ENCODE results near the gene CD24.

Gene CD24

GRCh38 chr6:106981926-106982325 is 7.4 kb upstream of the CD24 start:
- TF ChIP-seq ZC3H10 (CRISPR knock-in tag; IDR thresholded peaks at IDR 0.05) (no peak), PPARA (CRISPR knock-in tag; IDR thresholded peaks at IDR 0.05; ENCODE audit: borderline replicate concordance) (no peak)
- ATAC-seq: peak; percentile 74

GRCh38 chr6:106980926-106981325 is 6.4 kb upstream of the CD24 start:
- ATAC-seq: no peak
- TF ChIP-seq, protein P1, sequence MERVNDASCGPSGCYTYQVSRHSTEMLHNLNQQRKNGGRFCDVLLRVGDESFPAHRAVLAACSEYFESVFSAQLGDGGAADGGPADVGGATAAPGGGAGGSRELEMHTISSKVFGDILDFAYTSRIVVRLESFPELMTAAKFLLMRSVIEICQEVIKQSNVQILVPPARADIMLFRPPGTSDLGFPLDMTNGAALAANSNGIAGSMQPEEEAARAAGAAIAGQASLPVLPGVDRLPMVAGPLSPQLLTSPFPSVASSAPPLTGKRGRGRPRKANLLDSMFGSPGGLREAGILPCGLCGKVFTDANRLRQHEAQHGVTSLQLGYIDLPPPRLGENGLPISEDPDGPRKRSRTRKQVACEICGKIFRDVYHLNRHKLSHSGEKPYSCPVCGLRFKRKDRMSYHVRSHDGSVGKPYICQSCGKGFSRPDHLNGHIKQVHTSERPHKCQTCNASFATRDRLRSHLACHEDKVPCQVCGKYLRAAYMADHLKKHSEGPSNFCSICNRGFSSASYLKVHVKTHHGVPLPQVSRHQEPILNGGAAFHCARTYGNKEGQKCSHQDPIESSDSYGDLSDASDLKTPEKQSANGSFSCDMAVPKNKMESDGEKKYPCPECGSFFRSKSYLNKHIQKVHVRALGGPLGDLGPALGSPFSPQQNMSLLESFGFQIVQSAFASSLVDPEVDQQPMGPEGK (CRISPR knock-in tag; IDR thresholded peaks at IDR 0.05; ENCODE audit: borderline replicate concordance): no peak
- TF ChIP-seq ZNF70 (CRISPR knock-in tag; IDR thresholded peaks at IDR 0.05): no peak
- TF ChIP-seq ZFP30 (CRISPR knock-in tag; IDR thresholded peaks at IDR 0.05): no peak
- TF ChIP-seq, protein P2, sequence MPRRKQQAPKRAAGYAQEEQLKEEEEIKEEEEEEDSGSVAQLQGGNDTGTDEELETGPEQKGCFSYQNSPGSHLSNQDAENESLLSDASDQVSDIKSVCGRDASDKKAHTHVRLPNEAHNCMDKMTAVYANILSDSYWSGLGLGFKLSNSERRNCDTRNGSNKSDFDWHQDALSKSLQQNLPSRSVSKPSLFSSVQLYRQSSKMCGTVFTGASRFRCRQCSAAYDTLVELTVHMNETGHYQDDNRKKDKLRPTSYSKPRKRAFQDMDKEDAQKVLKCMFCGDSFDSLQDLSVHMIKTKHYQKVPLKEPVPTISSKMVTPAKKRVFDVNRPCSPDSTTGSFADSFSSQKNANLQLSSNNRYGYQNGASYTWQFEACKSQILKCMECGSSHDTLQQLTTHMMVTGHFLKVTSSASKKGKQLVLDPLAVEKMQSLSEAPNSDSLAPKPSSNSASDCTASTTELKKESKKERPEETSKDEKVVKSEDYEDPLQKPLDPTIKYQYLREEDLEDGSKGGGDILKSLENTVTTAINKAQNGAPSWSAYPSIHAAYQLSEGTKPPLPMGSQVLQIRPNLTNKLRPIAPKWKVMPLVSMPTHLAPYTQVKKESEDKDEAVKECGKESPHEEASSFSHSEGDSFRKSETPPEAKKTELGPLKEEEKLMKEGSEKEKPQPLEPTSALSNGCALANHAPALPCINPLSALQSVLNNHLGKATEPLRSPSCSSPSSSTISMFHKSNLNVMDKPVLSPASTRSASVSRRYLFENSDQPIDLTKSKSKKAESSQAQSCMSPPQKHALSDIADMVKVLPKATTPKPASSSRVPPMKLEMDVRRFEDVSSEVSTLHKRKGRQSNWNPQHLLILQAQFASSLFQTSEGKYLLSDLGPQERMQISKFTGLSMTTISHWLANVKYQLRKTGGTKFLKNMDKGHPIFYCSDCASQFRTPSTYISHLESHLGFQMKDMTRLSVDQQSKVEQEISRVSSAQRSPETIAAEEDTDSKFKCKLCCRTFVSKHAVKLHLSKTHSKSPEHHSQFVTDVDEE (CRISPR knock-in tag; IDR thresholded peaks at IDR 0.05): no peak
- no peak for TF ChIP-seq ZFP3 (CRISPR knock-in tag; IDR thresholded peaks at IDR 0.05)
- no peak for TF ChIP-seq RARB (CRISPR knock-in tag; IDR thresholded peaks at IDR 0.05)
- TF ChIP-seq, protein P3, sequence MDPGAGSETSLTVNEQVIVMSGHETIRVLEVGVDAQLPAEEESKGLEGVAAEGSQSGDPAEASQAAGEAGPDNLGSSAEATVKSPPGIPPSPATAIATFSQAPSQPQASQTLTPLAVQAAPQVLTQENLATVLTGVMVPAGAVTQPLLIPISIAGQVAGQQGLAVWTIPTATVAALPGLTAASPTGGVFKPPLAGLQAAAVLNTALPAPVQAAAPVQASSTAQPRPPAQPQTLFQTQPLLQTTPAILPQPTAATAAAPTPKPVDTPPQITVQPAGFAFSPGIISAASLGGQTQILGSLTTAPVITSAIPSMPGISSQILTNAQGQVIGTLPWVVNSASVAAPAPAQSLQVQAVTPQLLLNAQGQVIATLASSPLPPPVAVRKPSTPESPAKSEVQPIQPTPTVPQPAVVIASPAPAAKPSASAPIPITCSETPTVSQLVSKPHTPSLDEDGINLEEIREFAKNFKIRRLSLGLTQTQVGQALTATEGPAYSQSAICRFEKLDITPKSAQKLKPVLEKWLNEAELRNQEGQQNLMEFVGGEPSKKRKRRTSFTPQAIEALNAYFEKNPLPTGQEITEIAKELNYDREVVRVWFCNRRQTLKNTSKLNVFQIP (CRISPR knock-in tag; IDR thresholded peaks at IDR 0.05; ENCODE audit: borderline replicate concordance, low read depth): no peak
- TF ChIP-seq BACH2 (CRISPR knock-in tag; IDR thresholded peaks at IDR 0.05; ENCODE audit: borderline replicate concordance): no peak
- TF ChIP-seq TOX (CRISPR knock-in tag; IDR thresholded peaks at IDR 0.05; ENCODE audit: borderline replicate concordance): no peak
- TF ChIP-seq PPARA (CRISPR knock-in tag; IDR thresholded peaks at IDR 0.05; ENCODE audit: borderline replicate concordance): no peak
- TF ChIP-seq ESRRG (CRISPR knock-in tag; IDR thresholded peaks at IDR 0.05): no peak
- TF ChIP-seq ZC3H10 (CRISPR knock-in tag; IDR thresholded peaks at IDR 0.05): no peak
- TF ChIP-seq ZNF565 (CRISPR knock-in tag; conservative IDR thresholded peaks at IDR 0.05; ENCODE audit: low read depth): no peak
- no peak for TF ChIP-seq TCF4 (CRISPR knock-in tag; IDR thresholded peaks at IDR 0.05; ENCODE audit: borderline replicate concordance)

DNA sequence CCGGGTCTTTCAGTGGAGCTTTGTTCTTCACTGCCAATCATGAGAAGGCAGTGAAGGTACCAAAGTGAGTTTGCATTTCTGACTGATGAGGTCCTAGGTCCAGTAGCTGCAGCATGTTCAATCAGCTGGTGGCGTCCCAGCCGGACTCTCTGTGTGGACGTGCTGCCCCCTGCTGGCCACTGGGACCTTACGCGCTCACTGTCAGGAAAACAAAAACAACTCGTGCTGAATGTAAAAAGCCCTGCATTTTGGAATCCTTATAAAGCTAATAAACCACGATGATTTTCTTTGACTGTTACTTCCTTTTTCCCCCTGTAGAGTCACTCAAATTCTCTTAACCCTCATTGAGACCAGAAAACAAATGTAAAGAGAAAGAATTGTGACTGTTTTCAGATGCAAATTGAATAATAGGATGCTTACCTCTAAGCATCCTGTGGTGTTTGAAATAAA is 4.9 kb upstream of the CD24 start:
- peak; percentile 84 for ATAC-seq
- TF ChIP-seq ARNTL (CRISPR knock-in tag; IDR thresholded peaks at IDR 0.05; ENCODE audit: borderline replicate concordance, low read depth): no peak
- TF ChIP-seq TCF4 (CRISPR knock-in tag; IDR thresholded peaks at IDR 0.05; ENCODE audit: borderline replicate concordance): no peak
- no peak for TF ChIP-seq RARB (CRISPR knock-in tag; IDR thresholded peaks at IDR 0.05)
- no peak for TF ChIP-seq GLIS3 (CRISPR knock-in tag; IDR thresholded peaks at IDR 0.05)
- no peak for TF ChIP-seq ESRRG (CRISPR knock-in tag; IDR thresholded peaks at IDR 0.05)
- TF ChIP-seq, protein P4, sequence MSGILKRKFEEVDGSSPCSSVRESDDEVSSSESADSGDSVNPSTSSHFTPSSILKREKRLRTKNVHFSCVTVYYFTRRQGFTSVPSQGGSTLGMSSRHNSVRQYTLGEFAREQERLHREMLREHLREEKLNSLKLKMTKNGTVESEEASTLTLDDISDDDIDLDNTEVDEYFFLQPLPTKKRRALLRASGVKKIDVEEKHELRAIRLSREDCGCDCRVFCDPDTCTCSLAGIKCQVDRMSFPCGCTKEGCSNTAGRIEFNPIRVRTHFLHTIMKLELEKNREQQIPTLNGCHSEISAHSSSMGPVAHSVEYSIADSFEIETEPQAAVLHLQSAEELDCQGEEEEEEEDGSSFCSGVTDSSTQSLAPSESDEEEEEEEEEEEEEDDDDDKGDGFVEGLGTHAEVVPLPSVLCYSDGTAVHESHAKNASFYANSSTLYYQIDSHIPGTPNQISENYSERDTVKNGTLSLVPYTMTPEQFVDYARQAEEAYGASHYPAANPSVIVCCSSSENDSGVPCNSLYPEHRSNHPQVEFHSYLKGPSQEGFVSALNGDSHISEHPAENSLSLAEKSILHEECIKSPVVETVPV (CRISPR knock-in tag; IDR thresholded peaks at IDR 0.05): no peak
- TF ChIP-seq, protein P3 (CRISPR knock-in tag; IDR thresholded peaks at IDR 0.05; ENCODE audit: borderline replicate concordance, low read depth): no peak
- no peak for TF ChIP-seq ZFP3 (CRISPR knock-in tag; IDR thresholded peaks at IDR 0.05)
- no peak for TF ChIP-seq TOX (CRISPR knock-in tag; IDR thresholded peaks at IDR 0.05; ENCODE audit: borderline replicate concordance)
- no peak for TF ChIP-seq ZNF70 (CRISPR knock-in tag; IDR thresholded peaks at IDR 0.05)

DNA sequence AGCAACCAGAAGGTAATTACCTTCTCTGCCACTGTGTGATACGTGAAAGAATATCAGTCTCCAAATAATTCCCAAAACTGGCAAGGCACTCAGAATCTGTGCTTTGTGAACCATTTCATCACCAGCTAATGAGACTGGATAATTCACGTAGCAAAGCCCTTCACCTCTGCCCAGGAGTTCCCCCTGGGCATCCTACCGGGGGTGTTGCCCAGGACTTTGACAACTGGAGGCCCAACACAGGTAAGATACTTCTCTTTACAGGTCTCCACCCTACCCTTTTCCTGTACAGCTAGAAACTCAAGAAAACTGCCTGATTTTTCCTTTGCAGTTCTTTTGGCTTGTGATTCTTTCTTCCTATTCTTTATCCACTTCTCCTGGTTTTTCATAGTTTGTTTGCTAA is 2.7 kb upstream of the CD24 start:
- TF ChIP-seq ARNTL (CRISPR knock-in tag; IDR thresholded peaks at IDR 0.05; ENCODE audit: borderline replicate concordance, low read depth): no peak
- TF ChIP-seq RARB (CRISPR knock-in tag; IDR thresholded peaks at IDR 0.05): no peak
- TF ChIP-seq ZNF8 (CRISPR knock-in tag; IDR thresholded peaks at IDR 0.05): no peak
- no peak for TF ChIP-seq TCF4 (CRISPR knock-in tag; IDR thresholded peaks at IDR 0.05; ENCODE audit: borderline replicate concordance)
- no peak for TF ChIP-seq CREB5 (CRISPR knock-in tag; IDR thresholded peaks at IDR 0.05; ENCODE audit: low read depth)
- no peak for ATAC-seq

Data from SK-N-SH treated with all-trans-retinoic acid at 6 μM for 48 hours (cell line).